Osteocyte (in vitro differentiated cells): ENCODE data around the gene DOCK2. TPM values are rescaled to one million over a fixed set of nuclear protein-coding genes. Genes with fewer than 3 reads are reported as not detected.

ENCODE experiments used
- DNase-seq: peaks from one replicate; pipeline ENCODE4 v3.0.0; 2021; ENCODE audit warnings: mixed read lengths; ENCODE audit not compliant: unreplicated experiment; ENCODE audit errors: extremely low spot score
- H3K27ac Mint-ChIP-seq: one replicate; pipeline ENCODE4 v1.8.0; 2021; ENCODE audit warnings: mild to moderate bottlenecking, mixed read lengths; ENCODE audit not compliant: unreplicated experiment
- H3K27me3 Mint-ChIP-seq: one replicate; pipeline ENCODE4 v1.8.0; 2021; ENCODE audit warnings: mixed read lengths; ENCODE audit not compliant: unreplicated experiment
- H3K36me3 Mint-ChIP-seq: one replicate; pipeline ENCODE4 v1.8.0; 2021; ENCODE audit warnings: mixed read lengths; ENCODE audit not compliant: unreplicated experiment
- H3K4me1 Mint-ChIP-seq: one replicate; pipeline ENCODE4 v1.8.0; 2021; ENCODE audit warnings: mixed read lengths; ENCODE audit not compliant: unreplicated experiment
- H3K4me3 Mint-ChIP-seq: one replicate; pipeline ENCODE4 v1.8.0; 2021; ENCODE audit warnings: mild to moderate bottlenecking, moderate library complexity, mixed read lengths; ENCODE audit not compliant: unreplicated experiment
- H3K9me3 Mint-ChIP-seq: one replicate; pipeline ENCODE4 v1.8.0; 2021; ENCODE audit warnings: mixed read lengths; ENCODE audit not compliant: unreplicated experiment
- total RNA-seq: library from RNA; stranded (reverse); gene quantifications from 2 replicates; pipeline ENCODE4 v1.2.1, GENCODE V29; 2021
- TF ChIP-seq, protein P1 (sequence below): fragments of 200-600 bp; sonication (generic); IDR thresholded peaks from 2 replicates; pipeline ENCODE4 v1.5.0; 2021; ENCODE audit warnings: antibody characterized with exemption, mild to moderate bottlenecking, moderate library complexity

The DOCK2 gene
- total RNA-seq, 1 donor from 2014 or later, result 11.6 TPM

DNA sequence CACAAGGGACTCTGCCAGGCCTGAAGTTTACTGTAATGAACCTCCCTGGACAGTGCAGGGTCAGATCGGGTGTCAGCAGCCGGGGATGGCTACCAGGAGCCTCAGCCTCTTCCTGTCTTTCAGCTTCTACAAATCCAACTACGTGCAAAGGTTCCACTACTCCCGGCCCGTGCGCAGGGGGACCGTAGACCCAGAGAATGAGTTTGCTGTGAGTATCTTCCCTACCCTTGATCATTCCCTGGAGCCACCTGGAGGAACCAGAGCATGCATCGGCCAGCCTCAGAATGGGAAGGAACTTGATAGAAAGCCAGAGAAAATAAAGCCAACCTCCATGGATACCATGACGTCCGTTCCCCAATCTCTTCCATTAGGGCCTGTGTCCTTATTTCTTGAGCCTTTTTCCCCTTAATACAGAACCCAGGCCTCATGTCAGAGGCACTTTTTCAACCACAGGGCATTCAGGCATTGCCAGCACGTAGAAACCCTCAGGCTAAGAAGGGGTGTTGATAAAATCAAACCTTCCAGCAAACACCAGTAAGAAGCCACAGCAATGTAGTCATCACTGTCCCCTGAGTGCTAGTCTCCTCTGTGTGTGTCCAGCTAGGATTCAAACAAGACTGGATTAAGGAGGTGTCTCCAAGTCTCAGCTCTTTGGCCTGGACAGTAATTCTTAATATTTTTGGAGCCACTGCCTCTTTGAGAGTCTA lies 419.6 kb downstream of the DOCK2 start:
- H3K27me3 Mint-ChIP-seq, result no peaks in the 10 kb centered on the region
- no peak overlapping the region for H3K27ac Mint-ChIP-seq
- TF ChIP-seq, protein P1, sequence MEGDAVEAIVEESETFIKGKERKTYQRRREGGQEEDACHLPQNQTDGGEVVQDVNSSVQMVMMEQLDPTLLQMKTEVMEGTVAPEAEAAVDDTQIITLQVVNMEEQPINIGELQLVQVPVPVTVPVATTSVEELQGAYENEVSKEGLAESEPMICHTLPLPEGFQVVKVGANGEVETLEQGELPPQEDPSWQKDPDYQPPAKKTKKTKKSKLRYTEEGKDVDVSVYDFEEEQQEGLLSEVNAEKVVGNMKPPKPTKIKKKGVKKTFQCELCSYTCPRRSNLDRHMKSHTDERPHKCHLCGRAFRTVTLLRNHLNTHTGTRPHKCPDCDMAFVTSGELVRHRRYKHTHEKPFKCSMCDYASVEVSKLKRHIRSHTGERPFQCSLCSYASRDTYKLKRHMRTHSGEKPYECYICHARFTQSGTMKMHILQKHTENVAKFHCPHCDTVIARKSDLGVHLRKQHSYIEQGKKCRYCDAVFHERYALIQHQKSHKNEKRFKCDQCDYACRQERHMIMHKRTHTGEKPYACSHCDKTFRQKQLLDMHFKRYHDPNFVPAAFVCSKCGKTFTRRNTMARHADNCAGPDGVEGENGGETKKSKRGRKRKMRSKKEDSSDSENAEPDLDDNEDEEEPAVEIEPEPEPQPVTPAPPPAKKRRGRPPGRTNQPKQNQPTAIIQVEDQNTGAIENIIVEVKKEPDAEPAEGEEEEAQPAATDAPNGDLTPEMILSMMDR, result no peak
- no peaks in the 10 kb centered on the region for H3K36me3 Mint-ChIP-seq
- no peaks in the 10 kb centered on the region for H3K4me1 Mint-ChIP-seq
- H3K9me3 Mint-ChIP-seq, result no peaks in the 10 kb centered on the region
- DNase-seq, result no peak
- H3K4me3 Mint-ChIP-seq, result no peak overlapping the region

GRCh38 chr5:170057311-170057710 lies 420.2 kb downstream of the DOCK2 start:
- Mint-ChIP-seq H3K4me3 (no peak overlapping the region), H3K27ac (no peak overlapping the region), H3K4me1 (no peaks in the 10 kb centered on the region), H3K9me3 (no peaks in the 10 kb centered on the region), H3K27me3 (no peaks in the 10 kb centered on the region), H3K36me3 (no peaks in the 10 kb centered on the region)
- no peak for DNase-seq
- TF ChIP-seq, protein P1, result no peak

DNA sequence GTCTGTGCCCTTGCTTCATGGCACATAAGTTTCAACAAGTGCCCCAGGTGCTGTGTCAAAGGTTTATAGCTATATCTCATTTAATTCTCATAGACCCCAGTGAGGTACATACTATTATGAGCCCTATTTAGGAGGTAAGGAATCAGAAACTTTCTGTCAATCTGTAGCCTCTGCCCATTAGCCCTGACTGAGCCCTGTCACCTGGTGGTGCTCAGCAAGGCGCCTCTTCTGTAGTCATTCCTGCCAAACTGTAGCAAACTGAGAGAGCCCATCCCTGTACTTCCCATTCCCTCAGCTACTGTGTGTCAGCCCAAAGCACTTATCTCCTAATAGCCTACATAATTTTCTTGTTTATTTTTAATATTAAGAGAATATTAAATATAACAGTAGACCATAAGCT lies 422.1 kb downstream of the DOCK2 start:
- Mint-ChIP-seq H3K27me3 (no peaks in the 10 kb centered on the region), H3K36me3 (no peaks in the 10 kb centered on the region), H3K4me3 (no peak overlapping the region), H3K4me1 (no peaks in the 10 kb centered on the region), H3K9me3 (no peaks in the 10 kb centered on the region), H3K27ac (no peak overlapping the region)
- DNase-seq, result no peak
- TF ChIP-seq, protein P1, result no peak

GRCh38 chr5:170067152-170067551 lies 430.1 kb downstream of the DOCK2 start:
- no peak overlapping the region for H3K4me3 Mint-ChIP-seq
- H3K36me3 Mint-ChIP-seq, result no peaks in the 10 kb centered on the region
- no peak for DNase-seq
- no peak overlapping the region for H3K27ac Mint-ChIP-seq
- H3K27me3 Mint-ChIP-seq, result no peaks in the 10 kb centered on the region
- TF ChIP-seq, protein P1, result no peak
- H3K4me1 Mint-ChIP-seq, result no peaks in the 10 kb centered on the region
- H3K9me3 Mint-ChIP-seq, result no peaks in the 10 kb centered on the region

- H3K4me1 Mint-ChIP-seq, result no peaks in the 10 kb centered on the region
- H3K27me3 Mint-ChIP-seq, result no peaks in the 10 kb centered on the region
- no peaks in the 10 kb centered on the region for H3K36me3 Mint-ChIP-seq
- TF ChIP-seq, protein P1, result no peak
- H3K27ac Mint-ChIP-seq, result no peak overlapping the region
- DNase-seq, result no peak
- no peak overlapping the region for H3K4me3 Mint-ChIP-seq
- H3K9me3 Mint-ChIP-seq, result no peaks in the 10 kb centered on the region
Observed at GRCh38 chr5:170067574-170068170, 430.6 kb downstream of the DOCK2 start.
